HCT116 (cell line): ENCODE data around the gene ENTHD1. TPM values are rescaled to one million over a fixed set of nuclear protein-coding genes. Genes with fewer than 3 reads are reported as not detected.

Experiments
- ATAC-seq: fragments of 200-7000 bp; cut with Tn5 transposase; 2 replicates; pipeline ENCODE4 v1.9.1; 2020; ENCODE audit warnings: mild to moderate bottlenecking, moderate library complexity
- BruUV-seq: library from RNA; stranded (reverse); fragments of 400-500 nt; replicated peaks from 2 replicates; lab custom pipeline; 2021; lab: Mats Ljungman, UMichigan
- CTCF ChIA-PET: fragments of 300-600 bp; sonication (Branson Sonifier 250); formaldehyde crosslinking; loops from one replicate; lab custom pipeline; 2021; ENCODE audit warnings: antibody characterized with exemption; lab: Charles Lee
- POLR2A ChIA-PET: fragments of 300-600, 350-600 bp; sonication (Branson Sonifier 250); formaldehyde crosslinking; loops from one replicate; lab custom pipeline; 2021; ENCODE audit warnings: antibody characterized with exemption; lab: Charles Lee
- RAD21 ChIA-PET, 2 experiments: fragments of 300-600 bp; sonication (Branson Sonifier 250); formaldehyde crosslinking; loops; one replicate each; lab custom pipeline; 2023; ENCODE audit warnings: low total read pairs in 2 of 2; ENCODE audit not compliant: uncharacterized antibody in 2 of 2, unreplicated experiment in 2 of 2, low non-redundant PET in 1 of 2; lab: Charles Lee
- DNase-seq: peaks from one replicate; pipeline ENCODE4 v3.0.0-alpha.2; 2010; ENCODE audit warnings: low read depth, low spot score
- H2AFZ ChIP-seq: fragments of 200-600 bp; shearing (Covaris generic), sonication (generic); 2 replicates; pipeline ENCODE4 v1.6.1; 2017; ENCODE audit warnings: low read depth, mixed run types, mixed read lengths, antibody characterized with exemption, low read length; ENCODE audit not compliant: poor library complexity, severe bottlenecking
- H3K27ac ChIP-seq: 2 replicates; pipeline ENCODE4 v1.5.1; 2012; ENCODE audit warnings: low read depth, low read length
- H3K27me3 ChIP-seq: fragments of 200-600 bp; sonication (generic); 2 replicates; pipeline ENCODE4 v1.6.1; 2016; ENCODE audit warnings: mixed run types, low read length, mixed read lengths; ENCODE audit not compliant: insufficient read depth
- H3K36me3 ChIP-seq, 2 experiments: fragments of 200-500 bp in 1 of 2; fragments of 200-600 bp in 1 of 2; sonication (Bioruptor generic) in 1 of 2; sonication (generic) in 1 of 2; 2 replicates each; pipeline versions ENCODE4 v1.5.1 to v1.6.1; 2014 to 2016; ENCODE audit warnings: low read length in 2 of 2, inconsistent platforms in 1 of 2, mixed read lengths in 1 of 2, mixed run types in 1 of 2; ENCODE audit not compliant: insufficient read depth in 2 of 2, control insufficient read depth in 1 of 2
- H3K4me1 ChIP-seq, 2 experiments: fragments of 200-600 bp in 1 of 2; sonication (generic) in 1 of 2; 2 replicates each; pipeline versions ENCODE4 v1.5.1 to v1.6.1; 2012 to 2017; ENCODE audit warnings: low read length in 2 of 2, inconsistent platforms in 1 of 2, mild to moderate bottlenecking in 1 of 2, mixed read lengths in 1 of 2, mixed run types in 1 of 2, moderate library complexity in 1 of 2; ENCODE audit not compliant: insufficient read depth in 2 of 2, control insufficient read depth in 1 of 2
- H3K4me2 ChIP-seq: fragments of 200-600 bp; sonication (generic); 2 replicates; pipeline ENCODE4 v1.6.1; 2017; ENCODE audit warnings: mixed run types, low read length, mixed read lengths
- H3K4me3 ChIP-seq, 2 experiments: fragments of 200-600 bp in 1 of 2; sonication (generic) in 1 of 2; replicated peaks in 1 of 2; 2 replicates each; pipeline ENCODE4 v1.5.1; 2011 to 2016; ENCODE audit warnings: low read length in 2 of 2, control low read depth in 1 of 2, low read depth in 1 of 2, mild to moderate bottlenecking in 1 of 2, mixed read lengths in 1 of 2, mixed run types in 1 of 2
- H3K79me2 ChIP-seq: fragments of 200-600 bp; sonication (generic); 2 replicates; pipeline ENCODE4 v1.6.1; 2017; ENCODE audit warnings: mild to moderate bottlenecking, mixed run types, low read length, moderate library complexity, mixed read lengths; ENCODE audit not compliant: insufficient read depth
- H3K9ac ChIP-seq: fragments of 200-600 bp; sonication (generic); 2 replicates; pipeline ENCODE4 v1.6.1; 2016; ENCODE audit warnings: low read length, mixed read lengths
- H3K9me2 ChIP-seq: fragments of 200-600 bp; sonication (generic), shearing (Covaris generic); 2 replicates; pipeline ENCODE4 v1.6.1; 2017; ENCODE audit warnings: mixed run types, mild to moderate bottlenecking, moderate library complexity; ENCODE audit not compliant: insufficient read depth
- H3K9me3 ChIP-seq, 2 experiments: fragments of 200-500 bp in 1 of 2; fragments of 200-600 bp in 1 of 2; sonication (Bioruptor generic) in 1 of 2; sonication (generic) in 1 of 2; 2 replicates each; pipeline ENCODE4 v1.6.1; 2014 to 2017; ENCODE audit warnings: low read length in 2 of 2, mixed read lengths in 2 of 2, inconsistent platforms in 1 of 2, low read depth in 1 of 2, mild to moderate bottlenecking in 1 of 2, mixed run types in 1 of 2, moderate library complexity in 1 of 2; ENCODE audit not compliant: control insufficient read depth in 1 of 2, insufficient read depth in 1 of 2
- H4K20me1 ChIP-seq: fragments of 200-600 bp; sonication (generic), shearing (Covaris generic); 2 replicates; pipeline ENCODE4 v1.6.1; 2017; ENCODE audit warnings: mixed run types, mild to moderate bottlenecking, moderate library complexity; ENCODE audit not compliant: insufficient read depth
- CEBPB ChIP-seq: IDR thresholded peaks from 2 replicates; pipeline ENCODE4 v1.6.1; 2012; ENCODE audit warnings: low read depth
- EZH2 ChIP-seq: fragments of 200-600 bp; sonication (generic); IDR thresholded peaks from 2 replicates; pipeline ENCODE4 v1.6.1; 2017; ENCODE audit warnings: antibody characterized with exemption, mixed run types
- POLR2A ChIP-seq: IDR thresholded peaks from 2 replicates; pipeline ENCODE4 v1.7.0; 2011; ENCODE audit warnings: borderline replicate concordance; ENCODE audit not compliant: insufficient read depth, insufficient read length; ENCODE audit errors: extremely low read depth
- SIN3A ChIP-seq: IDR thresholded peaks from 2 replicates; pipeline ENCODE4 v1.6.1; 2012; ENCODE audit warnings: low read depth
- SRF ChIP-seq: IDR thresholded peaks from 2 replicates; pipeline ENCODE4 v1.6.1; 2012; ENCODE audit warnings: low read depth
- TCF7L2 ChIP-seq: IDR thresholded peaks from 2 replicates; pipeline ENCODE4 v1.7.0; 2011; ENCODE audit warnings: borderline replicate concordance, inconsistent platforms; ENCODE audit not compliant: insufficient read depth, insufficient read length; ENCODE audit errors: extremely low read depth
- YY1 ChIP-seq: IDR thresholded peaks from 2 replicates; pipeline ENCODE4 v1.6.1; 2011; ENCODE audit warnings: low read length, low read depth, moderate library complexity, mild to moderate bottlenecking; ENCODE audit not compliant: insufficient replicate concordance; ENCODE audit errors: extremely low read depth
- ZFX ChIP-seq: fragments of 450-650 bp; IDR thresholded peaks from 2 replicates; pipeline ENCODE4 v1.6.1; 2017
- intact Hi-C: fragments of 100-400 bp; cut with micrococcal nuclease; formaldehyde crosslinking; loops from 2 replicates; pipeline ENCODE4 v1.10.0; 2022
- total RNA-seq: library from RNA; stranded (reverse); gene quantifications from one replicate; pipeline ENCODE4 v1.2.1, GENCODE V29; 2021; ENCODE audit not compliant: unreplicated experiment
- TF ChIP-seq, protein P1 (sequence below): IDR thresholded peaks from 2 replicates; pipeline ENCODE4 v1.6.1; 2012
- TF ChIP-seq, protein P2 (sequence below): IDR thresholded peaks from 2 replicates; pipeline ENCODE4 v1.6.1; 2011; ENCODE audit warnings: mild to moderate bottlenecking, low read length, moderate library complexity; ENCODE audit not compliant: insufficient replicate concordance; ENCODE audit errors: extremely low read depth
- TF ChIP-seq, protein P3 (sequence below): IDR thresholded peaks from 2 replicates; pipeline ENCODE4 v1.6.1; 2012

The ENTHD1 gene
- total RNA-seq, 1 experiment from 2014 or later: not detected

DNA sequence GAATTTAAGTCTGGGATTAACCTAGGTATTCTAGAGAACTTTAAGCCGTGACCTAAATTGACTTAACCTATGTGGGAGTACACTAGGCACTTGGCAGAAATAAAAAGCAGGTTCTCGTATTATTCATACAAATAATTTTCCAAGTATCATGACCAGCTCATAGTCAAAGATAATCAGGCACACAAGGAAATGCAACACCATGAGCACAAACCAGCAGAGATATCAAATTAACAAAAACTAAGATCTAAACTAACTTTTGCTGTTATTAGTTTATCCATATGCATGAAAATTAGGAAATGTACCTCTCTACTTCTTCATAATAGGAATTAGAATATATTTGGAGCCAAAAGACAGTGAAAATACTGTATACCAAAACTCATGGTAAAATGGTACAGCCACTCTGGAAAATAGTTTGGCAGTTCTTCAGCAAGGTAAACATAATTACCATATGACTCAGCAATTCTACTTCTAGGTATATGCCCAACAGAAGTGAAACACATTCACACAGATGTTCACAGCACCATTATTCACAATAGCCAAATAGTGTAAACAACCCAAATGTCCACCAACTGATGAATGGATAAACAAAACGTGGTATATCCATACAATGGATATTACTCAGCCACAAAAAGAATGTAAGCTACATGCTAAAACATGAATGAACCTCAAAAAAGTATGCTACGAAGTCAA lies 154.1 kb downstream of the ENTHD1 start:
- intact Hi-C loops: no loop called here
- Histone ChIP-seq H3K9me3 (0 out of 4 replicates have a peak, but pooled peaks cover 0 to 3% of the 10 kb centered on the region in 2 experiments), H3K4me2 (no peak overlapping the region), H3K27ac (no peak overlapping the region), H3K79me2 (no peaks in the 10 kb centered on the region), H3K9me2 (no peaks in the 10 kb centered on the region), H4K20me1 (no peaks in the 10 kb centered on the region), H3K4me1 (peaks cover 0 to 5% of the 10 kb centered on the region in 2 experiments; a peak in 2 of 4 replicates), H3K27me3 (peaks cover 19% of the 10 kb centered on the region), H3K4me3 (no peak overlapping the region), H2AFZ (peak overlapping the region; percentile 7), H3K36me3 (no peaks in the 10 kb centered on the region), H3K9ac (no peak overlapping the region)
- RAD21 ChIA-PET: no interaction called here
- no TSS peak for BruUV-seq
- CTCF ChIA-PET: no interaction called here
- TF ChIP-seq, protein P1, sequence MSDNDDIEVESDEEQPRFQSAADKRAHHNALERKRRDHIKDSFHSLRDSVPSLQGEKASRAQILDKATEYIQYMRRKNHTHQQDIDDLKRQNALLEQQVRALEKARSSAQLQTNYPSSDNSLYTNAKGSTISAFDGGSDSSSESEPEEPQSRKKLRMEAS: no peak
- no peak for TF ChIP-seq SIN3A
- TF ChIP-seq, protein P2, sequence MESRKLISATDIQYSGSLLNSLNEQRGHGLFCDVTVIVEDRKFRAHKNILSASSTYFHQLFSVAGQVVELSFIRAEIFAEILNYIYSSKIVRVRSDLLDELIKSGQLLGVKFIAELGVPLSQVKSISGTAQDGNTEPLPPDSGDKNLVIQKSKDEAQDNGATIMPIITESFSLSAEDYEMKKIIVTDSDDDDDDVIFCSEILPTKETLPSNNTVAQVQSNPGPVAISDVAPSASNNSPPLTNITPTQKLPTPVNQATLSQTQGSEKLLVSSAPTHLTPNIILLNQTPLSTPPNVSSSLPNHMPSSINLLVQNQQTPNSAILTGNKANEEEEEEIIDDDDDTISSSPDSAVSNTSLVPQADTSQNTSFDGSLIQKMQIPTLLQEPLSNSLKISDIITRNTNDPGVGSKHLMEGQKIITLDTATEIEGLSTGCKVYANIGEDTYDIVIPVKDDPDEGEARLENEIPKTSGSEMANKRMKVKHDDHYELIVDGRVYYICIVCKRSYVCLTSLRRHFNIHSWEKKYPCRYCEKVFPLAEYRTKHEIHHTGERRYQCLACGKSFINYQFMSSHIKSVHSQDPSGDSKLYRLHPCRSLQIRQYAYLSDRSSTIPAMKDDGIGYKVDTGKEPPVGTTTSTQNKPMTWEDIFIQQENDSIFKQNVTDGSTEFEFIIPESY: no peak
- no peak for TF ChIP-seq ZFX
- POLR2A ChIA-PET: no interaction called here
- ATAC-seq (no peak), DNase-seq (no peak)

DNA sequence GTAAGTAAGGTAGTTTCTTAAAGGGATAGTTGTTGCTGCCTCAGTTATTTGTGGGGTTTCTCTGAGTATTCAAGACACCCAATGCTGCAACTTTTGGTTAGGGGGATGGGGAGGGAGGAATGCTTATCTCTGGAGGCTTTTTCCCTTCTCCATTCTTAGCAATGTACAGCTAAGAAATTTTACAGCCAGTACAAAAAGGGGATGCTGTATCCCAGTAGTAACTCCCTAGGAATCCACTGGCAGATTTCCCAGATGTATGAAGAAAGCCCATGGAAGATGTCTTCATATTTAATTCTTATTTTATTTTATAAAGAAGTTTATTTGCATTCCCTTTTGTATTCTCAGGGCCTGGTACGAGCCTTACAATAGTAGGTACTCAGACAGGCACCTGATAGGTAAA lies 154.8 kb downstream of the ENTHD1 start:
- intact Hi-C loops: no loop called here
- no TSS peak for BruUV-seq
- Histone ChIP-seq H3K4me1 (peaks cover 0 to 5% of the 10 kb centered on the region in 2 experiments; a peak in 2 of 4 replicates), H4K20me1 (no peaks in the 10 kb centered on the region), H3K36me3 (no peaks in the 10 kb centered on the region), H2AFZ (no peak overlapping the region), H3K27ac (no peak overlapping the region), H3K79me2 (no peaks in the 10 kb centered on the region), H3K9ac (no peak overlapping the region), H3K9me3 (0 out of 4 replicates have a peak, but pooled peaks cover 0 to 3% of the 10 kb centered on the region in 2 experiments), H3K27me3 (peaks cover 13% of the 10 kb centered on the region; the same call in 1 of the 2 replicates), H3K4me3 (no peak overlapping the region), H3K4me2 (no peak overlapping the region), H3K9me2 (no peaks in the 10 kb centered on the region)
- no peak for DNase-seq
- ChIA-PET CTCF (no interaction called here), POLR2A (no interaction called here), RAD21 (no interaction called here)
- TF ChIP-seq YY1 (no peak), EZH2 (no peak), ZFX (no peak), TCF7L2 (no peak), CEBPB (no peak), POLR2A (no peak), SRF (no peak)
- TF ChIP-seq, protein P3, sequence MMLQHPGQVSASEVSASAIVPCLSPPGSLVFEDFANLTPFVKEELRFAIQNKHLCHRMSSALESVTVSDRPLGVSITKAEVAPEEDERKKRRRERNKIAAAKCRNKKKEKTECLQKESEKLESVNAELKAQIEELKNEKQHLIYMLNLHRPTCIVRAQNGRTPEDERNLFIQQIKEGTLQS: no peak
- no peak for ATAC-seq
